Trophoblast cell (in vitro differentiated cells and primary cell): ENCODE measurements around the gene ALKAL2.
A peak's percentile ranks its signal among the peaks of the same experiment; 100 is the strongest.

Source experiments
- DNase-seq, 2 donors: peaks; one replicate each; pipeline ENCODE4 v3.0.0-alpha.2; 2016
- H2AFZ ChIP-seq: 2 replicates; pipeline ENCODE4 v1.6.1; 2013; ENCODE audit warnings: low read length, moderate library complexity, mild to moderate bottlenecking; ENCODE audit not compliant: insufficient read depth, poor library complexity
- H2AK5ac ChIP-seq: 2 replicates; pipeline ENCODE4 v1.6.1; 2013; ENCODE audit warnings: mild to moderate bottlenecking, low read length
- H2BK120ac ChIP-seq: 2 replicates; pipeline ENCODE4 v1.6.1; 2013; ENCODE audit warnings: low read length, mild to moderate bottlenecking, moderate library complexity; ENCODE audit not compliant: insufficient read depth, poor library complexity
- H2BK12ac ChIP-seq: 2 replicates; pipeline ENCODE4 v1.6.1; 2013; ENCODE audit warnings: mild to moderate bottlenecking, low read length, moderate library complexity
- H2BK5ac ChIP-seq: 2 replicates; pipeline ENCODE4 v1.6.1; 2013; ENCODE audit warnings: low read length, low read depth, moderate library complexity, mild to moderate bottlenecking; ENCODE audit not compliant: poor library complexity
- H3K14ac ChIP-seq: 2 replicates; pipeline ENCODE4 v1.6.1; 2013; ENCODE audit warnings: mild to moderate bottlenecking, low read length
- H3K18ac ChIP-seq: 2 replicates; pipeline ENCODE4 v1.6.1; 2013; ENCODE audit warnings: mild to moderate bottlenecking, low read length
- H3K23ac ChIP-seq: 2 replicates; pipeline ENCODE4 v1.6.1; 2013; ENCODE audit warnings: low read length
- H3K27ac ChIP-seq: 2 replicates; pipeline ENCODE4 v1.5.1; 2013; ENCODE audit warnings: low read depth, mild to moderate bottlenecking, inconsistent platforms, low read length, moderate library complexity
- H3K27me3 ChIP-seq: 2 replicates; pipeline ENCODE4 v1.6.1; 2013; ENCODE audit warnings: inconsistent platforms, mild to moderate bottlenecking, low read length, moderate library complexity; ENCODE audit not compliant: insufficient read depth
- H3K36me3 ChIP-seq, 2 experiments: 1 replicate in 1 of 2; 2 replicates in 1 of 2; pipeline ENCODE4 v1.6.1; 2013; ENCODE audit warnings: low read length in 2 of 2, mild to moderate bottlenecking in 2 of 2, moderate library complexity in 1 of 2; ENCODE audit not compliant: insufficient read depth in 2 of 2, control insufficient read depth in 1 of 2
- H3K4ac ChIP-seq: 2 replicates; pipeline ENCODE4 v1.6.1; 2013; ENCODE audit warnings: low read depth, mild to moderate bottlenecking, low read length, moderate library complexity
- H3K4me1 ChIP-seq, 2 experiments: 1 replicate in 1 of 2; 2 replicates in 1 of 2; pipeline ENCODE4 v1.6.1; 2013; ENCODE audit warnings: low read length in 2 of 2, mild to moderate bottlenecking in 2 of 2, moderate library complexity in 1 of 2; ENCODE audit not compliant: insufficient read depth in 2 of 2, control insufficient read depth in 1 of 2
- H3K4me2 ChIP-seq: 2 replicates; pipeline ENCODE4 v1.6.1; 2013; ENCODE audit warnings: inconsistent platforms, mild to moderate bottlenecking, low read length, moderate library complexity
- H3K4me3 ChIP-seq: 2 replicates; pipeline ENCODE4 v1.5.1; 2013; ENCODE audit warnings: mild to moderate bottlenecking, low read depth, low read length, inconsistent platforms
- H3K79me1 ChIP-seq: one replicate; pipeline ENCODE4 v1.6.1; 2013; ENCODE audit warnings: low read length
- H3K79me2 ChIP-seq: 2 replicates; pipeline ENCODE4 v1.6.1; 2013; ENCODE audit warnings: low read length, mild to moderate bottlenecking; ENCODE audit not compliant: control insufficient read depth, insufficient read depth, poor library complexity
- H3K9ac ChIP-seq: 2 replicates; pipeline ENCODE4 v1.6.1; 2013; ENCODE audit warnings: mild to moderate bottlenecking, low read length
- H3K9me3 ChIP-seq: 2 replicates; pipeline ENCODE4 v1.6.1; 2013; ENCODE audit warnings: low read depth, mild to moderate bottlenecking, control low read depth, inconsistent platforms, low read length; ENCODE audit not compliant: insufficient read depth
- H4K12ac ChIP-seq: 2 replicates; pipeline ENCODE4 v1.6.1; 2013; ENCODE audit warnings: low read depth, mild to moderate bottlenecking, low read length, moderate library complexity
- H4K8ac ChIP-seq: 2 replicates; pipeline ENCODE4 v1.6.1; 2013; ENCODE audit warnings: low read depth, mild to moderate bottlenecking, low read length, moderate library complexity
- H4K91ac ChIP-seq: one replicate; pipeline ENCODE4 v1.6.1; 2013; ENCODE audit warnings: low read depth, mild to moderate bottlenecking, low read length, moderate library complexity
- WGBS: extraction: QIAGEN DNeasy Blood & Tissue Kit; methylation state at CpG from one replicate; pipeline ENCODE4 v1.1.7; 2013; ENCODE audit warnings: missing lambda C conversion rate; ENCODE audit not compliant: insufficient read length, insufficient coverage; ENCODE audit errors: extremely low coverage; 5-methylcytosine and 5-hydroxymethylcytosine counted together

Gene ALKAL2

GRCh38 chr2:256094-256493 lies 31.8 kb downstream of the ALKAL2 start:
- H2BK12ac ChIP-seq: no peak overlapping the region
- no peak overlapping the region for H3K4me3 ChIP-seq
- H3K9ac ChIP-seq: no peak overlapping the region
- no peak overlapping the region for H2AFZ ChIP-seq
- H3K27me3 ChIP-seq: no peaks in the 10 kb centered on the region
- peaks cover 0 to 10% of the 10 kb centered on the region in 2 experiments for H3K4me1 ChIP-seq
- no peak overlapping the region for H3K18ac ChIP-seq
- no peak overlapping the region for H3K4ac ChIP-seq
- WGBS: no CpG with 5 or more reads among the region's 3 CpGs
- H4K8ac ChIP-seq: no peak overlapping the region
- H3K9me3 ChIP-seq: no peaks in the 10 kb centered on the region
- peaks cover 0 to 4% of the 10 kb centered on the region in 2 experiments for H3K36me3 ChIP-seq
- H3K79me1 ChIP-seq: no peaks in the 10 kb centered on the region
- no peaks in the 10 kb centered on the region for H3K79me2 ChIP-seq
- H2AK5ac ChIP-seq: no peak overlapping the region
- H2BK120ac ChIP-seq: no peak overlapping the region
- no peak for DNase-seq
- no peak overlapping the region for H4K91ac ChIP-seq
- no peak overlapping the region for H3K27ac ChIP-seq
- no peak overlapping the region for H4K12ac ChIP-seq
- H3K23ac ChIP-seq: no peak overlapping the region
- H3K4me2 ChIP-seq: no peak overlapping the region
- H3K14ac ChIP-seq: no peak overlapping the region
- H2BK5ac ChIP-seq: no peak overlapping the region

GRCh38 chr2:255195-255594 lies 32.7 kb downstream of the ALKAL2 start:
- no peak overlapping the region for H3K23ac ChIP-seq
- no peak overlapping the region for H2AK5ac ChIP-seq
- H2AFZ ChIP-seq: no peak overlapping the region
- no peak overlapping the region for H4K12ac ChIP-seq
- no peak overlapping the region for H3K18ac ChIP-seq
- no peaks in the 10 kb centered on the region for H3K79me2 ChIP-seq
- no peak overlapping the region for H3K4ac ChIP-seq
- H3K4me3 ChIP-seq: no peak overlapping the region
- H3K27me3 ChIP-seq: no peaks in the 10 kb centered on the region
- no peak overlapping the region for H2BK12ac ChIP-seq
- peaks cover 0 to 4% of the 10 kb centered on the region in 2 experiments for H3K36me3 ChIP-seq
- DNase-seq: no peak
- H3K9ac ChIP-seq: no peak overlapping the region
- H3K9me3 ChIP-seq: no peaks in the 10 kb centered on the region
- no peak overlapping the region for H3K27ac ChIP-seq
- no peak overlapping the region for H4K8ac ChIP-seq
- no peak overlapping the region for H4K91ac ChIP-seq
- H2BK120ac ChIP-seq: no peak overlapping the region
- H3K79me1 ChIP-seq: no peaks in the 10 kb centered on the region
- H2BK5ac ChIP-seq: no peak overlapping the region
- no peak overlapping the region for H3K14ac ChIP-seq
- H3K4me1 ChIP-seq: peaks cover 0 to 3% of the 10 kb centered on the region in 2 experiments
- no peak overlapping the region for H3K4me2 ChIP-seq
- no CpG with 5 or more reads among the region's 2 CpGs for WGBS

- no peaks in the 10 kb centered on the region for H3K27me3 ChIP-seq
- H4K91ac ChIP-seq: no peak overlapping the region
- H3K23ac ChIP-seq: no peak overlapping the region
- peak in 1 of 2 donors; percentile 9 for DNase-seq
- no peak overlapping the region for H2AK5ac ChIP-seq
- no peak overlapping the region for H3K18ac ChIP-seq
- H3K4ac ChIP-seq: no peak overlapping the region
- no peak overlapping the region for H3K9ac ChIP-seq
- H3K27ac ChIP-seq: no peak overlapping the region
- H3K4me2 ChIP-seq: no peak overlapping the region
- peaks cover 0 to 3% of the 10 kb centered on the region in 2 experiments for H3K4me1 ChIP-seq
- no peak overlapping the region for H2BK5ac ChIP-seq
- H2AFZ ChIP-seq: no peak overlapping the region
- H4K8ac ChIP-seq: no peak overlapping the region
- WGBS: no CpG with 5 or more reads among the region's 7 CpGs
- no peaks in the 10 kb centered on the region for H3K79me1 ChIP-seq
- no peak overlapping the region for H4K12ac ChIP-seq
- no peak overlapping the region for H2BK120ac ChIP-seq
- H2BK12ac ChIP-seq: no peak overlapping the region
- peaks cover 0 to 4% of the 10 kb centered on the region in 2 experiments for H3K36me3 ChIP-seq
- no peaks in the 10 kb centered on the region for H3K79me2 ChIP-seq
- no peak overlapping the region for H3K4me3 ChIP-seq
- no peak overlapping the region for H3K14ac ChIP-seq
- H3K9me3 ChIP-seq: no peaks in the 10 kb centered on the region
Measured at GRCh38 chr2:254241-254640, 33.6 kb downstream of the ALKAL2 start.

- peak; percentile 52 to 59 for DNase-seq
Measured at GRCh38 chr2:253202-253638, 34.7 kb downstream of the ALKAL2 start.

More at GRCh38 chr2:253202-253638, 34.7 kb downstream of the ALKAL2 start:
- H3K4me3 ChIP-seq: no peak overlapping the region
- no peak overlapping the region for H4K12ac ChIP-seq
- no peak overlapping the region for H3K27ac ChIP-seq
- no peak overlapping the region for H2AFZ ChIP-seq
- no peaks in the 10 kb centered on the region for H3K4me1 ChIP-seq
- H4K8ac ChIP-seq: no peak overlapping the region
- no peak overlapping the region for H3K14ac ChIP-seq
- no peak overlapping the region for H3K4me2 ChIP-seq
- no peak overlapping the region for H3K18ac ChIP-seq
- no peaks in the 10 kb centered on the region for H3K79me1 ChIP-seq
- H2BK120ac ChIP-seq: no peak overlapping the region
- no peak overlapping the region for H3K9ac ChIP-seq
- no peak overlapping the region for H2BK5ac ChIP-seq
- no peak overlapping the region for H3K23ac ChIP-seq
- WGBS: no CpG with 5 or more reads among the region's 8 CpGs
- H2AK5ac ChIP-seq: no peak overlapping the region
- H4K91ac ChIP-seq: no peak overlapping the region
- H2BK12ac ChIP-seq: no peak overlapping the region
- no peaks in the 10 kb centered on the region for H3K27me3 ChIP-seq
- H3K4ac ChIP-seq: no peak overlapping the region
- no peaks in the 10 kb centered on the region for H3K9me3 ChIP-seq
- H3K79me2 ChIP-seq: no peaks in the 10 kb centered on the region
- H3K36me3 ChIP-seq: peaks cover 2 to 4% of the 10 kb centered on the region in 2 experiments
